ENCODE measurements around the gene AGBL1. TPM values are rescaled to one million over a fixed set of nuclear protein-coding genes. Genes with fewer than 3 reads are reported as not detected.
"Not testable (repeated sequence)": the region's sequence is repeated elsewhere in the genome, so short reads cannot be mapped to it uniquely, and the experiment has no call there.

The AGBL1 gene
- polyA plus RNA-seq, 2 of the 4 experiments (the other 2 are of a cell fraction): not detected

DNA sequence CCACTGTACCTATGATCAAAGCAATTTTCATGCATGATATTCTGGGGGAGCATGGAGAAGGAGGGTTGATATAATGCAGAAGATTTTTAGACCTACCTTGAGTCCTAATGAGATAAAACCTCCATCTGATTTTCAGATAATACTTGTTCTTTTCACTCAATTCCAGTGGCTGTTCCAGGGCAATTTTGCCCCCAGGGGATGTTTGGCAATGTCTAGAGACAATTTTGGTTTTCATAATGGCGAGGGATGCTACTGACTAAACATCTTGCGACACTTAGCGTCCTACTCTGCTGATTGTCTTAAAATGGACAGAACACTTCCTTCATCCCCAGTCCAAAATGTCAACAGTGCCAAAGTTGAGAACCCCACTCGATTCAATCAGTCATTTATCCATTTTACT lies 26.6 kb downstream of the AGBL1 start:
- Histone ChIP-seq H3K4me1 (no peaks in the 10 kb centered on the region), H3K9me3 (no peaks in the 10 kb centered on the region), H3K4me2 (no peak overlapping the region), H3K4me3 (no peak overlapping the region), H3K27ac (no peak overlapping the region)
- CTCF ChIA-PET: no interaction called here
- no peak for FAIRE-seq
- ATAC-seq: no peak
- no peak for TF ChIP-seq POLR2AphosphoS2 (conservative IDR thresholded peaks at IDR 0.05; ENCODE audit: low read length)
- TF ChIP-seq JUNB (IDR thresholded peaks at IDR 0.05): no peak
- TF ChIP-seq EHMT2 (IDR thresholded peaks at IDR 0.05; ENCODE audit: low read depth): no peak
- TF ChIP-seq ATOH8 (CRISPR knock-in tag; IDR thresholded peaks at IDR 0.05; ENCODE audit: low read depth): no peak
- no peak for TF ChIP-seq NR3C1 (IDR thresholded peaks at IDR 0.05)
- no peak for TF ChIP-seq NFE2L2 (conservative IDR thresholded peaks at IDR 0.05; ENCODE audit: low read length)
- TF ChIP-seq BHLHE40 (IDR thresholded peaks at IDR 0.05; ENCODE audit: low read depth, low read length): no peak
- DNase-seq (ENCODE audit: low read depth in 1 of 2, low spot score in 1 of 2): no peak
- POLR2A ChIA-PET: no interaction called here
- WGBS (ENCODE audit: missing lambda C conversion rate): 3% methylated on average over 4 of the region's 4 CpGs

DNA sequence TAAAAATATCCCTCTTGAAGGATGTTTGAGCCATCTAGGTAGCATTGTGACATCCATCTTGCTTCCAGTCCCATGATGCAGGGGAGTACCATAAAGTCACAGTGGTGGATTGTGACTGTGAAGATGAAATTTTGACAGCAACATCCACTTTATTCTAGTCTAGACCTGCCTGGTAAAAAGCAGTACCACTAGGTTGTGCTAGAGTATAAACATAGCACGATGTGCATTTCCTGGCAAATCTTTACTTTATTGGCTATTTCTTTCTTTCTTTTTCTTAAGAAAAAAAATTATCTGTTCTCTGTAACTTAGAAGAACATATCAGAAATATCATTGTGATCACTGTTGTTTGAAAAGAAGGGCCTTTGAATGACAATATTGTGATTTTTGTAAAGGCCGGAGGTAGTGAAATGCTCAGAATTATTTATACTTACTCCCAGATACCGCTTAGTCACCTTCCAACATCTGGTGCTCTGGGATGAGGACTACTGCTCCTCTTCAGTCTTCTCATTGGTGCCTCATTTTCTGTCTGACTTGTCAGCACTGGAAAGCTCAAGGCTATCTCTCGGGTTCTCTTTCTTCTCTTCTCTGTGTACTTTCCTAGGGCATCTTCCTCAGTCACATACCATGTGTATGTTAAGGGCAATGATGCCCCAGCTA lies 35.6 kb downstream of the AGBL1 start:
- peak; percentile 10 to 64; a peak in 3 of 6 replicates for ATAC-seq
- no peak overlapping the region for H3K4me3 ChIP-seq
- no peaks in the 10 kb centered on the region for H3K4me1 ChIP-seq
- 7% methylated on average over 4 of the region's 4 CpGs for WGBS (ENCODE audit: missing lambda C conversion rate)
- ChIA-PET CTCF (interaction anchor here (1.3 kb wide), 1 partner anchor 32 kb away, joined by 3 read pairs; no protein-coding TSS in a partner anchor), POLR2A (no interaction called here)
- DNase-seq (ENCODE audit: low read depth in 1 of 2, low spot score in 1 of 2): no peak
- FAIRE-seq: no peak
- H3K27ac ChIP-seq: no peak overlapping the region
- H3K9me3 ChIP-seq: no peaks in the 10 kb centered on the region
- TF ChIP-seq RAD21 (conservative IDR thresholded peaks at IDR 0.05 in 1 of 2, IDR thresholded peaks at IDR 0.05 in 1 of 2): peak in 1 of 2 experiments; percentile 39; a peak in 2 of 5 replicates
- TF ChIP-seq CTCF (IDR thresholded peaks at IDR 0.05): no peak
- H3K4me2 ChIP-seq: no peak overlapping the region

GRCh38 chr15:86121568-86122225 lies 42.0 kb downstream of the AGBL1 start:
- ATAC-seq (no peak), DNase-seq (ENCODE audit: low read depth in 1 of 2, low spot score in 1 of 2) (no peak), FAIRE-seq (no peak)
- H3K4me3 ChIP-seq: no peak overlapping the region
- H3K4me2 ChIP-seq: no peak overlapping the region
- no peak overlapping the region for H3K27ac ChIP-seq
- POLR2A ChIA-PET: no interaction called here
- no peaks in the 10 kb centered on the region for H3K4me1 ChIP-seq
- TF ChIP-seq EP300 (IDR thresholded peaks at IDR 0.05) (no peak), RFX5 (IDR thresholded peaks at IDR 0.05) (no peak), HDAC2 (IDR thresholded peaks at IDR 0.05) (no peak), NPAS2 (CRISPR knock-in tag; IDR thresholded peaks at IDR 0.05; ENCODE audit: borderline replicate concordance) (no peak), EHF (CRISPR knock-in tag; IDR thresholded peaks at IDR 0.05) (no peak), JUN (IDR thresholded peaks at IDR 0.05) (no peak)
- CTCF ChIA-PET: no interaction called here
- H3K9me3 ChIP-seq: no peaks in the 10 kb centered on the region
- WGBS (ENCODE audit: missing lambda C conversion rate): 2% methylated on average over 7 of the region's 7 CpGs

DNA sequence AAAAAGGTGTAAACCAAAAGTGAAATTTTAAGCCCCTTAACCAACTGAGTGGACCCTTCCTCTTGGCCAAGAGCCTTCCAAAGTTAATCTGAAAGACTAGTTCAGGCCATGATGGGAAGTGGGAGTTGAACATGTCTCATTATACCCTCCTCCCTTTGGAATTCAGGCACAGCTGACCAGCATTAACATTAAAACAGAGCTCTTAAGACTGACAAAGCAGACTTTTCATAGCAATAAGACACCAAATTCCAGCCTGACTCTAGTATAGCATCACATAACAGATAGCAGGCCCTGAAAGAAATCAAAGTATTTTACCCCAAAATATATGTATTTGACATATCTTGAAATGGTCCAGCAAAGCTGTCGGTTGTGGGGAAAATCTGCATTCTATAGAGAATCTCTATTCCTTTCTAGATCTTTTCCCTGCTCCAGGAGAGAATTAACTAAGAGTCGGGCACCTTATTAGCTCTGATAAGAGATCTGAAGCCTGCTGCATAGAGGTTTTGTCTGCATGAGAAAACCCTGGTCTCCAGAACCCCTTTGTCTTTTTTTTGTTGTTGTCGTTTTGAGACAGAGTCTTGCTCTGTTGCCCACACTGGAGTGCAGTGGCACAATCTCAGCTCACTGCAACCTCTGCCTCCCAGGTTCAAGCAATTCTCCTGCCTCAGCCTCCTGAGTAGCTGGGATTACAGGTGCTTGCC lies 43.2 kb downstream of the AGBL1 start:
- H3K4me1 ChIP-seq; POLR2A ChIA-PET; H3K4me3 ChIP-seq; H3K4me2 ChIP-seq; H3K9me3 ChIP-seq; H3K27ac ChIP-seq; ATAC-seq; DNase-seq (ENCODE audit: low read depth in 1 of 2, low spot score in 1 of 2); FAIRE-seq: not testable (repeated sequence)
- under 1% methylated on average over 3 of the region's 3 CpGs for WGBS (ENCODE audit: missing lambda C conversion rate)
- CTCF ChIA-PET: interaction anchor here (0.9 kb wide), 1 partner anchor 264 kb away, joined by 3 read pairs; no protein-coding TSS in a partner anchor

Data from A549 (cell line).